ENCODE data around the gene PMAIP1.

GRCh38 chr18:59950215-59950944 is 50.6 kb downstream of the PMAIP1 start:
- TF ChIP-seq CTCF (IDR thresholded peaks at IDR 0.05) (no peak), ZFX (IDR thresholded peaks at IDR 0.05; ENCODE audit: borderline replicate concordance) (no peak)
